Liver (tissue), 9 donors: ENCODE data around the gene ZFAND3. TPM values are rescaled to one million over a fixed set of nuclear protein-coding genes. Genes with fewer than 3 reads are reported as not detected.

Experiments used
- DNase-seq: peaks from one replicate; pipeline ENCODE4 v3.0.0-alpha.2; 2017; ENCODE audit warnings: low spot score
- H3K27ac ChIP-seq, 2 donors: one replicate each; pipeline ENCODE4 v1.7.0; 2013; ENCODE audit warnings: inconsistent platforms in 2 of 2, low read length in 2 of 2, control low read depth in 1 of 2, low read depth in 1 of 2, mild to moderate bottlenecking in 1 of 2
- H3K27me3 ChIP-seq, 4 donors: one replicate each; pipeline versions ENCODE4 v1.6.1 to v1.7.0; 2013; ENCODE audit warnings: low read length in 3 of 4, inconsistent platforms in 1 of 4, mild to moderate bottlenecking in 1 of 4, moderate library complexity in 1 of 4; ENCODE audit not compliant: control insufficient read depth in 4 of 4, insufficient read depth in 4 of 4
- H3K36me3 ChIP-seq, 4 donors: one replicate each; pipeline versions ENCODE4 v1.6.1 to v1.7.0; 2013; ENCODE audit warnings: low read length in 3 of 4, mild to moderate bottlenecking in 3 of 4, low read depth in 1 of 4, moderate library complexity in 1 of 4; ENCODE audit not compliant: control insufficient read depth in 4 of 4, insufficient read depth in 3 of 4
- H3K4me1 ChIP-seq, 4 donors: one replicate each; pipeline versions ENCODE4 v1.6.1 to v1.7.0; 2013; ENCODE audit warnings: low read length in 3 of 4, mild to moderate bottlenecking in 3 of 4, moderate library complexity in 1 of 4; ENCODE audit not compliant: control insufficient read depth in 4 of 4, insufficient read depth in 4 of 4
- H3K4me3 ChIP-seq, 3 donors: one replicate each; pipeline versions ENCODE4 v1.6.1 to v1.7.0; 2013; ENCODE audit warnings: low read length in 3 of 3, control low read depth in 1 of 3, low read depth in 1 of 3, mild to moderate bottlenecking in 1 of 3
- H3K9ac ChIP-seq, 2 donors: one replicate each; pipeline ENCODE4 v1.7.0; 2013; ENCODE audit warnings: low read length in 2 of 2, mild to moderate bottlenecking in 2 of 2, moderate library complexity in 2 of 2, control low read depth in 1 of 2, low read depth in 1 of 2
- H3K9me3 ChIP-seq, 4 donors: one replicate each; pipeline versions ENCODE4 v1.6.1 to v1.7.0; 2013; ENCODE audit warnings: low read length in 3 of 4; ENCODE audit not compliant: control insufficient read depth in 4 of 4
- ATF3 ChIP-seq: IDR thresholded peaks from 2 replicates; pipeline ENCODE4 v1.6.1; 2016; ENCODE audit warnings: antibody characterized with exemption
- CTCF ChIP-seq: fragments of 150-350 bp; IDR thresholded peaks from 2 replicates; pipeline ENCODE4 v1.5.1; 2017; ENCODE audit warnings: improper control_type of control experiment, low read depth, low read length; ENCODE audit not compliant: missing input control
- EGR1 ChIP-seq, 2 donors: IDR thresholded peaks; 2 replicates each; pipeline ENCODE4 v1.6.1; 2016 to 2018; ENCODE audit warnings: antibody characterized with exemption in 2 of 2, low read depth in 2 of 2
- FOXA1 ChIP-seq: IDR thresholded peaks from 2 replicates; pipeline ENCODE4 v1.6.1; 2016; ENCODE audit warnings: antibody characterized with exemption
- FOXA2 ChIP-seq: IDR thresholded peaks from 2 replicates; pipeline ENCODE4 v1.6.1; 2016; ENCODE audit warnings: antibody characterized with exemption
- GABPA ChIP-seq, 2 donors: IDR thresholded peaks in 1 of 2; conservative IDR thresholded peaks in 1 of 2; 2 replicates each; pipeline ENCODE4 v1.6.1; 2016; ENCODE audit warnings: antibody characterized with exemption in 2 of 2, mild to moderate bottlenecking in 1 of 2, moderate library complexity in 1 of 2
- HNF4A ChIP-seq, 2 donors: conservative IDR thresholded peaks; 2 replicates each; pipeline ENCODE4 v1.6.1; 2016; ENCODE audit warnings: antibody characterized with exemption in 2 of 2, mild to moderate bottlenecking in 2 of 2
- HNF4G ChIP-seq: IDR thresholded peaks from 2 replicates; pipeline ENCODE4 v1.6.1; 2016; ENCODE audit warnings: antibody characterized with exemption
- JUND ChIP-seq, 2 donors: IDR thresholded peaks; 2 replicates each; pipeline ENCODE4 v1.6.1; 2016; ENCODE audit warnings: antibody characterized with exemption in 2 of 2
- RAD21 ChIP-seq, 2 donors: IDR thresholded peaks; 2 replicates each; pipeline ENCODE4 v1.6.1; 2016; ENCODE audit warnings: antibody characterized with exemption in 2 of 2, mild to moderate bottlenecking in 2 of 2
- REST ChIP-seq: IDR thresholded peaks from 2 replicates; pipeline ENCODE4 v1.6.1; 2016; ENCODE audit warnings: antibody characterized with exemption, mild to moderate bottlenecking
- SP1 ChIP-seq: IDR thresholded peaks from 2 replicates; pipeline ENCODE4 v1.6.1; 2018; ENCODE audit warnings: antibody characterized with exemption, mild to moderate bottlenecking
- TAF1 ChIP-seq: conservative IDR thresholded peaks from 2 replicates; pipeline ENCODE4 v1.6.1; 2016; ENCODE audit warnings: antibody characterized with exemption, mild to moderate bottlenecking
- YY1 ChIP-seq: IDR thresholded peaks from 2 replicates; pipeline ENCODE4 v1.6.1; 2016; ENCODE audit warnings: antibody characterized with exemption, mild to moderate bottlenecking
- ZBTB33 ChIP-seq: IDR thresholded peaks from 2 replicates; pipeline ENCODE4 v1.6.1; 2016; ENCODE audit warnings: antibody characterized with exemption
- WGBS: extraction: QIAGEN DNeasy Blood & Tissue Kit; methylation state at CpG from one replicate; pipeline ENCODE4 v1.1.7; 2013; 5-methylcytosine and 5-hydroxymethylcytosine counted together
- polyA plus RNA-seq, 2 donors: library from polyadenylated mRNA; stranded (reverse) in 1 of 2; unstranded in 1 of 2; fragments of 200-250 nt in 1 of 2; fragments of >200 nt in 1 of 2; fragmentation: Nextera tagmentation in 1 of 2; extraction: Ambion mirVana in 1 of 2; gene quantifications; one replicate each; pipeline versions ENCODE4 v1.2.1 to v1.2.3, GENCODE V29; 2013 to 2015
- total RNA-seq, 2 donors: library from RNA; depleted of rRNA; stranded (reverse); fragments of >200 nt; gene quantifications; one replicate each; pipeline ENCODE4 v1.2.3, GENCODE V29; 2014
- donor health status: healthy.
- donor health status: healthy.
- donor health status: healthy.
- donor health status: healthy.
- donor health status: healthy.

The ZFAND3 gene
- total and polyA plus RNA-seq, 4 donors = 7.7 to 37.5 (median 23.1) TPM

- no peaks in the 10 kb centered on the region for H3K36me3 ChIP-seq
- 91% methylated on average over 18 of the region's 18 CpGs for WGBS
- DNase-seq = no peak
Measured at GRCh38 chr6:37785663-37786270, 33.8 kb upstream of the ZFAND3 start.

More at GRCh38 chr6:37785663-37786270, 33.8 kb upstream of the ZFAND3 start:
- Histone ChIP-seq H3K9me3 (no peaks in the 10 kb centered on the region), H3K4me1 (peaks cover 0 to 16% (median 9%) of the 10 kb centered on the region in 4 donors), H3K4me3 (no peak overlapping the region), H3K27ac (no peak overlapping the region), H3K9ac (no peak overlapping the region), H3K27me3 (no peaks in the 10 kb centered on the region)
- TF ChIP-seq REST = no peak
- no peak for TF ChIP-seq CTCF
- TF ChIP-seq GABPA (IDR thresholded peaks at IDR 0.05 in 1 of 2, conservative IDR thresholded peaks at IDR 0.05 in 1 of 2) = no peak
- TF ChIP-seq SP1 = no peak
- no peak for TF ChIP-seq HNF4G
- no peak for TF ChIP-seq EGR1 (IDR thresholded peaks at IDR 0.05; ENCODE audit: low read depth in 2 of 2)
- TF ChIP-seq YY1 = no peak
- no peak for TF ChIP-seq ATF3
- TF ChIP-seq HNF4A (conservative IDR thresholded peaks at IDR 0.05) = no peak
- no peak for TF ChIP-seq FOXA1
- no peak for TF ChIP-seq TAF1
- TF ChIP-seq JUND (IDR thresholded peaks at IDR 0.05) = no peak
- TF ChIP-seq RAD21 (IDR thresholded peaks at IDR 0.05) = no peak
- TF ChIP-seq FOXA2 = no peak
- no peak for TF ChIP-seq ZBTB33
